ENCODE results near the gene FOXC1.

Gene FOXC1

GRCh38 chr6:1630212-1630770, 20.6 kb downstream of the FOXC1 start:
- no peak for DNase-seq (ENCODE audit: low read depth)
- TF ChIP-seq, protein P1, sequence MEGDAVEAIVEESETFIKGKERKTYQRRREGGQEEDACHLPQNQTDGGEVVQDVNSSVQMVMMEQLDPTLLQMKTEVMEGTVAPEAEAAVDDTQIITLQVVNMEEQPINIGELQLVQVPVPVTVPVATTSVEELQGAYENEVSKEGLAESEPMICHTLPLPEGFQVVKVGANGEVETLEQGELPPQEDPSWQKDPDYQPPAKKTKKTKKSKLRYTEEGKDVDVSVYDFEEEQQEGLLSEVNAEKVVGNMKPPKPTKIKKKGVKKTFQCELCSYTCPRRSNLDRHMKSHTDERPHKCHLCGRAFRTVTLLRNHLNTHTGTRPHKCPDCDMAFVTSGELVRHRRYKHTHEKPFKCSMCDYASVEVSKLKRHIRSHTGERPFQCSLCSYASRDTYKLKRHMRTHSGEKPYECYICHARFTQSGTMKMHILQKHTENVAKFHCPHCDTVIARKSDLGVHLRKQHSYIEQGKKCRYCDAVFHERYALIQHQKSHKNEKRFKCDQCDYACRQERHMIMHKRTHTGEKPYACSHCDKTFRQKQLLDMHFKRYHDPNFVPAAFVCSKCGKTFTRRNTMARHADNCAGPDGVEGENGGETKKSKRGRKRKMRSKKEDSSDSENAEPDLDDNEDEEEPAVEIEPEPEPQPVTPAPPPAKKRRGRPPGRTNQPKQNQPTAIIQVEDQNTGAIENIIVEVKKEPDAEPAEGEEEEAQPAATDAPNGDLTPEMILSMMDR (conservative IDR thresholded peaks at IDR 0.05; ENCODE audit: low read depth, low read length) = no peak
- no peak overlapping the region for H3K4me3 ChIP-seq (ENCODE audit: low read depth, low read length)

DNA sequence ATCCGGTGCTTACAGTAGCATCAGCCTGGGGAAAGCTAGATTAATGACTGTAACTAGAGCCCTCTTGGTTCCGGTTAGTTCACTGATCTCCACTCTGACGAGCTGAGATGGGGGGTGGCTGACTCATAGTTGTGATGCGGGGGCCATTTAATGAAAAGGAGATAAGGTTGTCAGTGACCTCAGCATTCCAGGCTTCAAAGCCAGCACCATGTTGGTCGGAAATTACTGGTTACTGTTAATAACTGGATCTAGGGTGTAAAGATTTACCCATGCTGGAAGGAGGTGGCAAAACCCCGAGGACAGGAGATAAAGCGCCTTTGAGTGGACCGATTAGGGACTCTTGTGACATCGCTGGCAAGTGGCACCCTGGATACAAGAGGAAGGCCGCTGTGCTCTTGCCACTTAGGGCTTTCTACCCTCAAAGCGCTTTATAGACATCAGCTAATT, 21.1 kb downstream of the FOXC1 start:
- DNase-seq (ENCODE audit: low read depth) = no peak
- TF ChIP-seq, protein P1 (conservative IDR thresholded peaks at IDR 0.05; ENCODE audit: low read depth, low read length) = no peak
- H3K4me3 ChIP-seq (ENCODE audit: low read depth, low read length) = no peak overlapping the region

DNA sequence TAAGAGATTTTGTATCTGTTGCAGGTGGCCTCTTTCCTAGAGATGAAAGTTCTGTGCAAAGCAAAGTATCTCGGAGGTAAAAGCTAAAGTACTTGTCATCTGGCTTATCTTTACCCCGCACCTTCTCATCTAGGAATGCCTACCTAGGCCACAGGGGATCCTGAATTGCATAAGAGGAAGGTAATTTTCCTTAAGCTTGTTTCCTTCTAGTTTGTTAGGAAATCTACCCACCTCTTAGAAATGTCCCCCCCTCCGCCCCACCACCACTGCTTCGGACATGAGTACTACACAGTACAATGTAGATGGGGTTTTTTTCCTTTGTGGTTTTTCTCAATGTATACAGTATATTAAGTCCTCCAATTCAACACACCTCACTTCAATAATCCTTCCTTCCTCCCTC, 21.5 kb downstream of the FOXC1 start:
- TF ChIP-seq, protein P1 (conservative IDR thresholded peaks at IDR 0.05; ENCODE audit: low read depth, low read length) = no peak
- no peak overlapping the region for H3K4me3 ChIP-seq (ENCODE audit: low read depth, low read length)
- DNase-seq (ENCODE audit: low read depth) = no peak

DNA sequence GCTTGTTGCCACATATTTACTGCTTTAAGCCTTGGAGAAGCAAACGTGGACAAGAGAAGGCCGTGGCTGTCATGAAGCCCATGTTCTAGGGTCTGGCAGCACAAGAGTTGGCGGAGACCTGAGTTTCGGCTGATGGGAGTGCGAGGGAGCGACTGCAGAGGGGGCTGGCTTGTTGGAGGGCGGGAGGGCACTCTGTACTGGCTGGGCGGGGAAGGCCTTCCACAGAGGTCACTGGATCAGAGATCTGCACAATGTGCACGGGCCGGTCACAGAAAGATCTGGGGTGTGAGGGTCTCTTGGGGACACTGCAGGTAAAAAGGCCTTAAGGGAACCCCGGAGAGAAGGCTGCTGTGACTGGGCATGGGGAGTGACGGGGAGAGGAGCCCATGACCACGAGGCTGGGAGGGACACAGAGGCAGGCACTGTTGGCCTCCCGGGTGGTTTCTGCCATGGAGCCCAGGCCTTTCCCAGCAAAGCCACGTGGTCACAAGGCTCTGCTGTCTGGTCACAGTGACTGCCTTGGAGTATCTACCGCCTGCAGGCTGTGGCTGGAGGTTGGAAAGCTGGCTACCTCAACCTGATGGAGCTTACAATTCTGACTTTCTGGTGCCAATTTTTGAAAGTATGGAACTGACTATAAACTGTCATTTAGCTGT, 23.8 kb downstream of the FOXC1 start:
- H3K4me3 ChIP-seq (ENCODE audit: low read depth, low read length) = no peak overlapping the region
- DNase-seq (ENCODE audit: low read depth) = no peak
- TF ChIP-seq, protein P1 (conservative IDR thresholded peaks at IDR 0.05; ENCODE audit: low read depth, low read length) = no peak

DNA sequence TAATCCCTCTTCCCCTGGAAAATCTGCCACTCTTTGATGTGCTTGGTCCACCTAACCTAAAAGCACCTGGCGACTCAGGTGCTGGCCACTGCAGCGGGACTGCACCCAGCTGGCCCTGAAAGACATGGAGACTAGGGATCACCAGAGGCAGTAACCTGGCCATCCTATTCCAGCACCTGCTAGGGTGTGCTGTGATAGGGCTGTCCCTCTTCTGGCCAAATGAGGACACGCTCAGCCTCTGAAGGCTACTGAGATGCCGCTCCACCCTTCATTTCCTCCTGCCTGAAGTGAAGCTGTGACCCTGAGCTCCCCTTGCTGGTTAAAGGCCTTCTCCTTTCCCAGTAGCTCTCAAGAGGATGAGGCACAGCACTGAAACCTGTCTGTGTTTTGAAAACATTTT, 24.4 kb downstream of the FOXC1 start:
- no peak overlapping the region for H3K4me3 ChIP-seq (ENCODE audit: low read depth, low read length)
- TF ChIP-seq, protein P1 (conservative IDR thresholded peaks at IDR 0.05; ENCODE audit: low read depth, low read length) = no peak
- no peak for DNase-seq (ENCODE audit: low read depth)

DNA sequence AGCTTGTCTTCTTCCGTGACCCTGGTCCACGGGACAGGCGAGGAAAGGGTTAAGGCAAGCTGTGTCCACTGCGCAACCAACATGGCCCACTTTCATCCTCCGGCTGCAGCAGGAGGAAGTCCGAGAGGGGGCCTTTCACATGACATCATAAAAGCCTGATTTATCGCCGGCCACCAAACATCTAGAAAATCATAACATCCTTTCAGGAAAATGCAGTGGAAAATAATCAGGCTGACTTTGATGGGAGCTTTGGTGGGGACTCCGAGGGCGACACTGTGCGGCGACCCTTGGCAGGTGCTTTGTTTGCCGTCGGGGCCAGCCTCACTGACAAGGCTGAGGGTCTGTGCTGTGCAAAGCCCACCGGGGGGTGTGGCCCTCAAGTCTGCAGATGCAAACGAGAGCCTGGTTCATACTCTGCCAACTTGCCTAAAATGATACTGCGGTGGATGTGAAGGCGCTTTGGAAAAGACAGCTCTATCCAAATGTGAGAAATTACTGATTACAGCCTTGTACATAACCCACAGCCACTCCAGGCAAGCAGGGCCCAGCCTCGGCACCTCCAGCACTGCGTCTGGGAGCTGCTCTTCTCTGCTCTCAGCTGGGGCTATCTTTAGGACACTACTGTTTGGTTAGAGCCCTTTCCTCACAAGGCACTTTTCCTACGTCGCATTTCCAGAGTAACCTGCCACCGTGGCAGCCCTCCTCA, 25.7 kb downstream of the FOXC1 start:
- TF ChIP-seq, protein P1 (conservative IDR thresholded peaks at IDR 0.05; ENCODE audit: low read depth, low read length) = no peak
- no peak for DNase-seq (ENCODE audit: low read depth)
- H3K4me3 ChIP-seq (ENCODE audit: low read depth, low read length) = no peak overlapping the region
